HG03342 (cell line): ENCODE measurements around the gene PTCD3.

Experiments used
- ATAC-seq: cut with Tn5 transposase; IDR thresholded peaks from one replicate; pipeline ENCODE4 v1.9.1; 2021; ENCODE audit warnings: mild to moderate bottlenecking, moderate library complexity; ENCODE audit not compliant: unreplicated experiment

The PTCD3 gene

DNA sequence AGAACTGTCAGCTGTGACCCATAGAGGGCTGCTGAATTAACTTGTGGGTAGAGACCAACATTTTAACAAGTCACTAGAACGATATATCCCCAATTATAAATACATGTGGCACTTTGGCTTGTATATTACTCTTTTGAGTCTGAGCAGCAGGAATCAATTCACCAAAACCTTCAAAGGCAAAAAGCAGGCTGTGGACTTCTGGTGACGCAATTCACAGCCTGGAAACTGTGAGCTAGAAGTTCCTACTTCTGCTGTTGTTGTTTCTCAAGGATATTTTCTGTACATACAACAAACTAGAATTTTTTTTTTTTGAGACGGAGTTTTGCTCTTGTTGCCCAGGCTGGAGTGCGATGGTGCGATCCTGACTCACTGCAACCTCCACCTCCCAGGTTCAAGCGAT is 37.3 kb downstream of the PTCD3 start:
- ATAC-seq = no peak

DNA sequence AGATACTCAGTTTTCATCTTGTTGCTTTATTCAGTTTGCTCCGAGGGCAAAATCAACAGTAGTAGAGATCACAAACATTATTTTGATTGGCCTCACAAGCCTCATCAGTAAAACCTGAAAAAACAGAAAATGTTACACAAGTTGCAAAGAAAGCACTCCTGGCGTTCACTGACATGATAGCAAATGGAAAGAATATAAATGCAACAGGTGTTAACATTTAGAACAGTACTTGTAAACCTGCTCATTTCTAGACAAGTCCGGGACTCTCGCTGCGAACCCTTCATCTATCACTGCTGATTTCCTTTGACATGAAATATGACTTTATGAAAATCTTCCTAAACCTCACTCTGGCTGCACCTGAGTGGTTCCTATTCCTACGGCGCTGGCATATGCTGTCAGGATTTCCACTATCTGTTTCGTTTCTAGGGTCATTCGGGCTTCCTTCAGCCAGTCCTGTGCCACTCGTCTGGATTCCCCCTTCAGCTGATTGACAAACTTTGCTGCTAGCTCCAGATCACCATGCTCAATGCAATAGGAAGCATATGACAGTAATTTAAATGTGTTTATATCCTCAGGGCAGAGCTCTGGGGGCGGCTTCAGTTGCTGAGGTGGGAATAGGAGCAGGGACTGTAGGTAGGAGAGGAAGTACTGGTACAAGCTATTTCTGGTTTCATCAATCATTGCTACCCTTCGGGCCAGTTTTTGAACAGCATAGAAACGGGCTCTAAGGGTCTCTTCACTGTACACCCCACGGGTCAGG is 38.1 kb downstream of the PTCD3 start:
- ATAC-seq = no peak

DNA sequence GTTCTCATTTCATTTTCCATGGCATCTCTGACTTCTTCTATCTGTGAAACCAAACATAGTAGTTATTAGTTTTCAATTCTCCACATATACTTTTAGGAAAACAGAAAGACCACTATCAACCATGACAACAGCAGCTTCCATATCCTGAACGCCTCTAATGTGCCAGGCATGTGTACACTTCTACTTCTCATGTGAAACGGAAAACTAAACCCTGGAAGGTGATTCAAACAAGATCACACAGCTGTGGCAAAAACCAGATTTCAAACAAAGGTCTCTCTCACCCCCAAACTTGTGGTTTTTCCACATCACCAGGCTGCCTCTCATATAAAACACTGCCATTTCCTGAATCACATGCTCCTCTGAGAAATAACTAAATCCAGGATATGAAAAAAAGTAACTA is 41.8 kb downstream of the PTCD3 start:
- no peak for ATAC-seq

DNA sequence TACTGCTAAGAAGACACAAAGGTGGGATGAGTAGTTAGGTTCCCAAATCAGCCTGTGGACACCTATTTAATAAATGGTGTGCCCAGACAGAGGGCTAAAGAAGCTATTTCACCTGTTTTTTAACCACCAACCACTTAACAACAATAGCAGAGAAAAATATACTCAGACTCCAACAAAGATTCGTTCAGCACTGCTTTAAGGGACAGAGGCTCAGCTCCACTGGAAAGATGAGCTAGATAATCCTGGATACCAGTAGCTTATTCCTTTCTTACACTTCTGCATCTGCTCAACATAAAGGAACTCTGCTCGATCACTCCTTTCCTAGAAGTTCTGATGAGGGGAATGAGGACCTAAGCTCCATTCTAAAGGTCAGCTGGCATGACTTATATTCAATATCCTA is 44.5 kb downstream of the PTCD3 start:
- no peak for ATAC-seq

DNA sequence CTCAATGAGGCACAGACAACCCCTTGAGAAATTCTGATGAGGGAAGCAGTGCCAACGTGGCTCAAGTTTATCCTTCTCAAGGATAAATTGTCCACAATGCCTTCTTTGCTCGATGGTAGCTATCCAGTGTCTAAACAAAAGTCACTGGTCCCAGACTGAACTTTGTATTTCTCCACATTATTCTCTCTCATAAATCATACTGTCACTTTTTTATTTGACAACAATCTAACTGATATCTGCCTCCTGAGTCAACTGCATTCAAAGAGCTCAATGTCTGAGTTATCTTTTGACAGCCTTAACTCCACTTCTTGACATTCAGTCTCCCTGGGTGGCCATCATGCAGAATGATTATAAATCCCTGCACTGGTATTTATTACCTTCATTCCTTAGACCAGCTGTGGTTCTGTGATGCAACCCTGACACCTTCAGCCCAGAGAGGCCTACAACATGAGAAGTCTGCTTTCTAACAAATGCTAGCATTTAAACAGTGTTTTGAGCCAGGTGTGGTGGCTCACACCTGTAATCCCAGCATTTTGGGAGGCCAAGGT is 51.0 kb downstream of the PTCD3 start:
- ATAC-seq = no peak

DNA sequence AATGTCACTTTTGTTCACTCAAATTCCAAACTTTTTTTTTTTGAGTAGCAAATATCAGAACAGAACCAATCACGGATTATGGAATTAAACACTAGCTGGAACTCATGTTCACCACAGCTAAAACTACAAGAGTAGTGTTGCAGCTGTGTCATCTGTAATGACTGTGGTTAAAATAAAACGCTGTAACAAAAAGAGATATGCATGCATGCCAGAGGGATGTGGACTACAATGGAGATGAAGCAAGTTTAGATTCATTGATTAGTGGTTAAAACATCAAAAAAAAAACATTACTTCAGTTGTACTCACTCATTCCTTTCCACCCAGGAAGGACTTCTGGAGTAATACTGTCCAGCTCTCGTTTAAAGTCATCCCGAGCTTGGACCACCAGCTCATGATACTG is 52.3 kb downstream of the PTCD3 start:
- ATAC-seq = no peak

DNA sequence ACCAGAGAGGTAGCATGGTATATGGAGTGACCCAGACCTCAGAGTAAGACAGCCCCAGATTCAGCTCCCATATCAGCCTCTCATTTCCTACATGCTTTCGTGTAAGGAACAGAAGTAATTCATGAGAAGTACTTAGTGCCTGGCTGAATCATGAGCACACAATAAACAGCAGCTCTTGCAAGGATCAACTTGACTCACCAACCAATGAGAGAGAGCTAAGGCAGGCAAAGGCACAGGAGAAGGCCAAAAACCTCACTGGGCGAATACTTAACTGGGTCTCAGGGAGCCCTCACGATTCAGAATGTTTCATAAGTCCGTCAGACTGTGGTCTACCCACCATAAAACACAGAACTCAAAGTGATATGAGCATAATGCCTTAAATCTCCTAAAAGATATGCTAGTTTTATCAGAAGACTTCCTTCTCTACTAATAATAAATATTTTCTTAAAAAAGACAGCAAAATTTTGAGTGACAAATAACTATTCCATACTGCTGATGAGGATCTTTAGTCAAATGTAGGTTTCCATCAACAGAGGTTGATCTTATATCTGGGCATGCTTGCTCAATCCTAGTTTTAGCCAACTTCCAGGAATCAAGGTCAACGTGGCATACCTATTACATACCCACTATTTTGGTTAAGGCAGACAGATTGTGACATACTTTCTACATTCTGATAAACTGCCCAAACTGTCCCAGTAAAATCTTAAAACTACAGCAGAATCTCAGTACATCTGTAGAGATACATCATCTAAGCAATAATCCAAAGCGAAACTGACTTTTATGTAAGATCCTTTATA is 54.3 kb downstream of the PTCD3 start:
- no peak for ATAC-seq

DNA sequence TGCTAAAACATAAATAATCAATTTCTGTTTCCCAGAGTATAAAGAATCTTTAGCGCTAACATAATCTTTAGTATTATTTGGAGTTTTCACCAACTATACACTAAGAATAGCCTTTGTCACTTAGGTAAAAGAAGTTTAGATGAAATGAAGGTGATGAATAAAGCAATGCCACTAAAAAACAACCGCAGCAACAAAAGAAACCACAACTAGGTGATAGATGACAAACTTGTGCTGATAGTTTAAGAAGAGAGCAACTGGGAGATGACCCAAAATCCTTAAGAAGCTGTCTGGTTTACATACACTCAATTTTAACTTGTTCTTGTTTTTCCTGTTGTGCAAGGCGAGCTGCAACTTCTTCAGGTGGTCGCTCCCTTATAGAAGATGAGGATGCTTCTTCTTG is 64.4 kb downstream of the PTCD3 start:
- no peak for ATAC-seq

DNA sequence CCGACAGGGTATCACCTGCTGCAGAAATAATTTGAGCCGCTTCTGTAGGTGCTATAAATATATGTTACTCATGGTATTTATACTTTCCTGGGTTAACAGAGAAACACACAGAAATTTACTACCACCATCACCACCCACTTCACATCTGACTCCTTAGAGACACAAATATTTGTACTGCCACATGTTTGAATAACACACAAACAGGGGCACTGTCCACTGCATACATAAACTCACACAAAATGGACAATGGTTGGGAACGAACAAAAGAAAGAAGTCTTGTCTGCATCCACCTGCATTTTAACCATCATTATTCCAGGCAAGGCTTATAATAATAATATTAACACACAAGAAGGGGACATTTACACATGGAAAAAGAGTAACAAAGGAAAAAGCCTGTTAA is 65.3 kb downstream of the PTCD3 start:
- ATAC-seq = no peak

DNA sequence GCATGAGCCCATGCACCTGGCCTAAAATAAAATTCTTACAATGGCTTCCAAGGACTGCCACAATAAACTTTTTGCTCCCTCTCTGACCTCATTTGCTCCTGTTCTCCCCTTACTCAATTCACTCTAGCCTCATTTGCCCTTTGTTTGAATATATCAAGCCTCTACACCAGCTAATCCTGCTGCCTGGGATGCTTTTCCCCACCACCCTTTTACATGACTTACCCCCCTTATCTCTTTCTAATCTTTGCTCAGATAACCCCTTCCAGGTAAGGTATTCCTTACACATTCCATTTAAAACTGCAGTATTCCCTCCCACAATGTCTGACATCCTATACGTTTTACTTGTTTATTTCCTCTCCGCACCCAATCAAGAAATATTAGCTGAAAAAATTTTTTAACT is 66.6 kb downstream of the PTCD3 start:
- no peak for ATAC-seq

DNA sequence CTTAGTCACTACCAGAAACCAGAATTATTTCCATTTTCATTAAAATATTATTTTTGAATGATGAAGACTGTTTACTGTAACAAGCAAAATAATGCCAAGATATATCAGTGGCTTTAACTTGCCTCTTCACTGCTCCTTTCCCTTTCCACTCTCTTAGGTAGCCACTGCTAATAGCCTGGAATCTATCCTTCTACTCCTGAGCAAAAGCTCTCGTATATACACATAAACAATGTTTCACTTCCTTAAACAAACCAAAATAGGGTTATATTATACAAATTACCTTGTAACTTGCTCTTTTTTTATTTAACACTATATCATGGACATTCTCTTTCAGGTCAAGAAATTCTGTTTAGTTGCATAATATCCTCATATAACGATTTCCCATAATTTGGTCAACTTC is 68.4 kb downstream of the PTCD3 start:
- ATAC-seq = no peak

DNA sequence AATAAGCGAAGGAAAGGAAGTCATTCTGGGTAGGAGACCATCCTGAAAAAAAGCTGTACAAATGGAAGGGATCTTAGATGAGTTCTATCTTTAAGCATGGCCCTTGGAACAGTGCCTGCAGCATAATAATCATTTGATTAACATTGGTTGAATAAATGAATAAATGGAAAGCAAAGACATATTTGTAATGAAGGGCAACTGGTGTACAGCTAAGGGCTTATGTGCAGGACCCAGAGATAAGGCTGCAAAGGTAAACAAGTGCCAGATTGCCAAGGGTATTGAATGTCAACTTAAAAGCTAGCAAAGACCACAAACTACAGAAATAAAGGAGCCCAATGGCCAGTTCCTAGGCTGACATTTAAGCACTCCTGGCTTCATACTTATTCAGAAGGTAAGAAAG is 69.8 kb downstream of the PTCD3 start:
- ATAC-seq = no peak

DNA sequence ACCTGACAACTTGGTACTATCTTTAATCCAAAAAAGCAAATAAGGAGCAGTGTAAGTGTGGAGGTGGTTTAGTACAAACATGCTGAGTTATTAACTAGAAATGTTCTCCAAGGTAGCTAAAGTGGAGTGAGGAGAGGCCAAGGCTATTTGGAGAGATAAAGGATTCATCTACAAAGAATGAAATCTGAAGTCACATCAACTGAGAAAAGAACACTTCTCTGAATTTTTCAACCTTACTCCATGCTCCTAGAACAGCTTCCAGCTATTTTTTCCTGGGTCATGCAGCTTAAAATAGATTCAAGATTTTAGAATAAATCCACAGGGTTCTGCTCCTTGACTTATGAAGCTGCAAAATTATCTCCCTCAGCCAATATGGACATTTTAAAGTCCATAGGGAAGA is 70.6 kb downstream of the PTCD3 start:
- ATAC-seq = no peak

DNA sequence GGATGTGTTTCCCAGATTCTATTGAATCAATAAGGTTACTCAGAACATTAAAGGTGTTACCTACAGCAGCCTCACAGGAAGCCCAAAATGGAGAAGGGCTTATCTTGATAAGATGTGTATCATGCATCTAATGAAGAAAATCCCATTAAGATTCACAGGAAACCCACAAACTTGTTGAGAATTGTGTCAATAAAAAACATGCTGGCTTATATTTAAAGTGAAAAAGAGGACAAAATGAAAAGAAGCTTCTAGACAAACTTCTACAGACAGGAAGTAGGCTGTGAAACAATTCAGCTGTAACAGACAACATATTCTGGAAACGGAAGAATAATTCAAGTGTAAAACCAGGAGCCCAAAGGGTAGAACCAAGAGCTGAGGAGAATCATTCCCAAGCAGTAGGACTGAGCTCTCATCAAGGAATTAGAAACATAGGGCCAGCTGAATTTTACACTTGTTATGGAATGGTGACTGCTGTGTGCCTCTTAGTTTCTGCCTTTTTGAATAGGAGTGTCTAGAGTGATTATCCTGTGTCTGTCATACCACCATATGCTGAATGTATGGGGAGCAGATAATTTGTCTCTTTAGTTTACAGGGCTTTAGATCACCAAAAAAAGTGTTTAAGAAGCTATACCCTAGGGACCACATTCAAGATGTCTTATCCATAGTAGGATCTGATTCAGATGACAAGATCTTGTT is 79.6 kb downstream of the PTCD3 start:
- ATAC-seq = no peak

DNA sequence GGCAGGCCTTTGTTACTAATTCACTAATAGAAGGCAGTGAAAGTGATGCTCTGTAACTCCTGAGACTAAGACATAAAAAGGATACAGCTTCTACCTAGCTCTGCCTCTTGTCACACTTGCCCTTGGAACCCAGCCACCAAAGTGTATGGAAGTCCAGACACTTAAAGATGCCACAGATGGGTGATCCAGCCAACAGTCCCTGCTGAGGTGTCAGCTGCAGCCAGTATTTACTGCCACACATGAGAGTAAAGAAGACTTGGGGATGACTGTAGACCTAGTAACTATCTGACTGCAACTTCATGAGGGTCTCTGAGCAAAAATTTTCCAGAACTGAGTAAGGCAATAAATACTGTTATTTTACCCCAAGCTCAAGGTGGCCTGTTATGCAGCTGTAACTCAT is 80.4 kb downstream of the PTCD3 start:
- ATAC-seq = no peak

DNA sequence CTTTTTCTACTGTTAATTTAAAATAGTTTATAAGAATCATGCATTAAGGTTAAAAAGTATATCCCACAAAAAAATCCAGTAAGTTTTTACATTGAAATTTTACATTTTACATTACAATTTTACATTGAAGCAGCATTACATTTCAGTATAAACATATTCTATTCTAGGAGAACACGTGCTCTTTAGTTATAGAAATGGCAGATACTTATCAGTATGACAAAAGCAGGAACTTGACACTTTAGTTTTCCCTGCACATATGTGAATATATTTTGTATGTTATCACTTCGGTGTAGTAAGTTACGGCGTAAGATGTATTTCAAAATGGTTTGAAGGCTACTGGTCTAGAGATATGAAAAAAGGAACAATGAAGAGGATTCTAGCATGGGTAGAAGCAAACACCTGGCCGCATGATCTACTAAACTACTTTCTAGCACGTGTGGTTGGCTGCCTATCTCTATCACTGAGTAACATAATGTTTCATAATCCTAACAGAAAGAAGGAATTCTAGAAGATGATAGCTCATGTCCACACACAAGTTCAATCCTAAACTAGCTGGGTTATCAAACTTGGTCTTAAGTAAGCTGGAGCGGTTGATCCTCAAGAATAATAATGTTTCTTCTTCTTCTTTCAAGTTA is 83.9 kb downstream of the PTCD3 start:
- no peak for ATAC-seq
